ENCODE results near the gene EIF2B2.

Gene EIF2B2

DNA sequence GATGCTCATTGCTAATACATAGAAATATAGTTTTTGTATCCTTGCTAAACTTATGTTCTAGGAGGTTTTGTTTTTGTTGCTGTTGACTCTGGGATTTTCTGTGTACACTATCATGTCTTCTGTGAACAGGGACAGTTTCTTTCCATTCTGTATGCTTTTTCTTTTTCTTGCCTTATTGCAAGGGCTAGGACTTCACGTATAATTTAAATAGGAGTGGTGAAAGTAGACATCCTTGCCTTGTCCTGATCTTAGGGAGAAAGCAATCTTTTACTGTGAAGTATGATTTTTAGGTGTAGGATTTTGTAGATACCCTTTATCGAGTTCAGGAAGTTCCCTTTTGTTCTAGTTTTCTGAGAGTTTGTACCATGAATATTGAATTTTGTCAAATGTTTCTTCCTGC lies 1.5 kb upstream of the EIF2B2 start:
- no peak overlapping the region for H3K9ac ChIP-seq (ENCODE audit: low read depth, low read length, poor library complexity, severe bottlenecking)
- H3F3A ChIP-seq (ENCODE audit: low read depth): no peaks in the 10 kb centered on the region
- H3K79me2 ChIP-seq (ENCODE audit: insufficient read depth, low read length): peaks cover 27% of the 10 kb centered on the region
- no peaks in the 10 kb centered on the region for H3K9me2 ChIP-seq (replicated peaks; ENCODE audit: low read depth, low read length)
- H3K36me3 ChIP-seq (ENCODE audit: insufficient read depth, low read length): peaks cover under 1% of the 10 kb centered on the region; the same call in 1 of the 2 replicates
- no peaks in the 10 kb centered on the region for H3K27me3 ChIP-seq (ENCODE audit: insufficient read depth, low read length, poor library complexity, severe bottlenecking)
- no peak overlapping the region for H3K4me2 ChIP-seq (ENCODE audit: low read depth, low read length, poor library complexity, severe bottlenecking)
- H4K20me1 ChIP-seq (ENCODE audit: insufficient read depth, low read length, poor library complexity, severe bottlenecking): peaks cover 7% of the 10 kb centered on the region
- no peaks in the 10 kb centered on the region for H3K9me3 ChIP-seq (ENCODE audit: insufficient read depth, low read depth, low read length)
- no peak overlapping the region for H3K4me3 ChIP-seq (ENCODE audit: low read length, poor library complexity, severe bottlenecking)
- H2AFZ ChIP-seq (ENCODE audit: low read length): no peak overlapping the region
- TF ChIP-seq, protein P1, sequence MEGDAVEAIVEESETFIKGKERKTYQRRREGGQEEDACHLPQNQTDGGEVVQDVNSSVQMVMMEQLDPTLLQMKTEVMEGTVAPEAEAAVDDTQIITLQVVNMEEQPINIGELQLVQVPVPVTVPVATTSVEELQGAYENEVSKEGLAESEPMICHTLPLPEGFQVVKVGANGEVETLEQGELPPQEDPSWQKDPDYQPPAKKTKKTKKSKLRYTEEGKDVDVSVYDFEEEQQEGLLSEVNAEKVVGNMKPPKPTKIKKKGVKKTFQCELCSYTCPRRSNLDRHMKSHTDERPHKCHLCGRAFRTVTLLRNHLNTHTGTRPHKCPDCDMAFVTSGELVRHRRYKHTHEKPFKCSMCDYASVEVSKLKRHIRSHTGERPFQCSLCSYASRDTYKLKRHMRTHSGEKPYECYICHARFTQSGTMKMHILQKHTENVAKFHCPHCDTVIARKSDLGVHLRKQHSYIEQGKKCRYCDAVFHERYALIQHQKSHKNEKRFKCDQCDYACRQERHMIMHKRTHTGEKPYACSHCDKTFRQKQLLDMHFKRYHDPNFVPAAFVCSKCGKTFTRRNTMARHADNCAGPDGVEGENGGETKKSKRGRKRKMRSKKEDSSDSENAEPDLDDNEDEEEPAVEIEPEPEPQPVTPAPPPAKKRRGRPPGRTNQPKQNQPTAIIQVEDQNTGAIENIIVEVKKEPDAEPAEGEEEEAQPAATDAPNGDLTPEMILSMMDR (conservative IDR thresholded peaks at IDR 0.05; ENCODE audit: low read length): no peak
- no peak for TF ChIP-seq EZH2phosphoT487 (IDR thresholded peaks at IDR 0.05; ENCODE audit: borderline replicate concordance)
- peaks cover 19% of the 10 kb centered on the region for H3K4me1 ChIP-seq (ENCODE audit: insufficient read depth, low read length, poor library complexity, severe bottlenecking)

DNA sequence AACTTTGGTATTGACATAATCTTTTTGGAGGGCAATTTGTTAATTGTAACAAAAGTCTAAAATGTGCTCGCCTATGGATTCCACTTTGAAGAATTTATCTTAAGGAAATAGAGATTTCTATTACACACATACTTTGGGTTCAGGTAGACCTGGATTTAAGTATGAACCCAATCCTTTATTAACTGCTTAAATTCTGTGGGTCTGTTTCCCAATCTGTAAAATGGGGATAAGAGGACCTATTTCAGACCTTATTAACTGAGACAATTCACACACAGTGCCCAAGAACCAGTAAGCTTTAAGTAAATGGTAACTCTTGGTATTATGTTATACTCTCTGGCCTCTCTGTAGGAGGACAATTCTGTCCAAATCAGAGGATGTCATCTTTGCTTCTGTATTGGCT lies 822 bp upstream of the EIF2B2 start:
- Histone ChIP-seq H3K9ac (ENCODE audit: low read depth, low read length, poor library complexity, severe bottlenecking) (peak overlapping the region; percentile 66), H4K20me1 (ENCODE audit: insufficient read depth, low read length, poor library complexity, severe bottlenecking) (peaks cover 7% of the 10 kb centered on the region), H3K79me2 (ENCODE audit: insufficient read depth, low read length) (peaks cover 27% of the 10 kb centered on the region), H3K9me3 (ENCODE audit: insufficient read depth, low read depth, low read length) (no peaks in the 10 kb centered on the region), H3F3A (ENCODE audit: low read depth) (no peaks in the 10 kb centered on the region), H3K27me3 (ENCODE audit: insufficient read depth, low read length, poor library complexity, severe bottlenecking) (no peaks in the 10 kb centered on the region), H3K4me2 (ENCODE audit: low read depth, low read length, poor library complexity, severe bottlenecking) (peak overlapping the region; percentile 78), H3K36me3 (ENCODE audit: insufficient read depth, low read length) (peaks cover 7% of the 10 kb centered on the region; the same call in 1 of the 2 replicates), H3K9me2 (replicated peaks; ENCODE audit: low read depth, low read length) (no peaks in the 10 kb centered on the region), H2AFZ (ENCODE audit: low read length) (peak overlapping the region; percentile 89), H3K4me3 (ENCODE audit: low read length, poor library complexity, severe bottlenecking) (peak overlapping the region; percentile 95), H3K4me1 (ENCODE audit: insufficient read depth, low read length, poor library complexity, severe bottlenecking) (peaks cover 19% of the 10 kb centered on the region)
- no peak for TF ChIP-seq EZH2phosphoT487 (IDR thresholded peaks at IDR 0.05; ENCODE audit: borderline replicate concordance)
- TF ChIP-seq, protein P1 (conservative IDR thresholded peaks at IDR 0.05; ENCODE audit: low read length): no peak

DNA sequence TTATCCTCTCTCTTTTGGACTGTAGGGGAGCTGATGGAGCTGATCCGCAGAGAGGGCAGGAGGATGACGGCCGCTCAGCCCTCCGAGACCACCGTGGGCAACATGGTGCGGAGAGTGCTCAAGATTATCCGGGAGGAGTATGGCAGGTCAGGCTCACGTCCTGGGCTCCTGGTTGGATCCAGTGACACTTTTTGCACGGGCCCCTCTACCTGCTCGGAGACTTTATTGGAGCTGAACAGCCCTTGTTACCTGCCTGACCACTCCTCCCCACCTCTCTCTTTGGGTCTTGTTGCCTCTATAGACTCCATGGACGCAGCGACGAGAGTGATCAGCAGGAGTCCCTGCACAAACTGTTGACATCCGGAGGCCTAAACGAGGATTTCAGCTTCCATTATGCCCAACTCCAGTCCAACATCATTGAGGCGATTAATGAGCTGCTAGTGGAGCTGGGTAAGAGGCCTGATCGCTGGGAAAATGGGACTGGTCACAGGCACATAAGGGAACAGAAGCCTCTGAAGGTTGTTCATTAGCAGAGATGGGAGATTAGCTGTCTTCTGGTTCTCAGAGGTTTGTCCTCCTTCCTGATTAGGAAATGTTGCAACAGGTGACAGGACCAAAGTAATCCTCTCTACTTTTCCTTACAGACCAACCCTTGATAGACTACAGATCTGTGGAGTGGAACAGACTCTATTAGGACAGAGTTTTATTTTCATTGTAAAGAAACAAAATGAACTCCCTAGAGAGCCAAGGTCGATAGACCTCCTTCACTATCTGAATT lies 718 bp downstream of the EIF2B2 start:
- H3K4me1 ChIP-seq (ENCODE audit: insufficient read depth, low read length, poor library complexity, severe bottlenecking): peaks cover 19% of the 10 kb centered on the region
- no peaks in the 10 kb centered on the region for H3F3A ChIP-seq (ENCODE audit: low read depth)
- no peaks in the 10 kb centered on the region for H3K9me2 ChIP-seq (replicated peaks; ENCODE audit: low read depth, low read length)
- peak overlapping the region; percentile 94 for H3K4me2 ChIP-seq (ENCODE audit: low read depth, low read length, poor library complexity, severe bottlenecking)
- TF ChIP-seq EZH2phosphoT487 (IDR thresholded peaks at IDR 0.05; ENCODE audit: borderline replicate concordance): no peak
- TF ChIP-seq, protein P1 (conservative IDR thresholded peaks at IDR 0.05; ENCODE audit: low read length): no peak
- H2AFZ ChIP-seq (ENCODE audit: low read length): peak overlapping the region; percentile 88
- no peaks in the 10 kb centered on the region for H3K27me3 ChIP-seq (ENCODE audit: insufficient read depth, low read length, poor library complexity, severe bottlenecking)
- H3K36me3 ChIP-seq (ENCODE audit: insufficient read depth, low read length): peaks cover 21% of the 10 kb centered on the region; the same call in 1 of the 2 replicates
- peaks cover 27% of the 10 kb centered on the region for H3K79me2 ChIP-seq (ENCODE audit: insufficient read depth, low read length)
- no peaks in the 10 kb centered on the region for H3K9me3 ChIP-seq (ENCODE audit: insufficient read depth, low read depth, low read length)
- peaks cover 7% of the 10 kb centered on the region for H4K20me1 ChIP-seq (ENCODE audit: insufficient read depth, low read length, poor library complexity, severe bottlenecking)
- peak overlapping the region; percentile 95 for H3K4me3 ChIP-seq (ENCODE audit: low read length, poor library complexity, severe bottlenecking)
- peak overlapping the region; percentile 89 for H3K9ac ChIP-seq (ENCODE audit: low read depth, low read length, poor library complexity, severe bottlenecking)
